GM20000 (cell line): Measurements from ENCODE around the gene IFNG.
"Not testable (repeated sequence)": the region's sequence is repeated elsewhere in the genome, so short reads cannot be mapped to it uniquely, and the experiment has no call there.

Experiments used
- DNase-seq: peaks from one replicate; pipeline ENCODE4 v3.0.0; 2012; ENCODE audit warnings: low spot score
- TF ChIP-seq, protein P1 (sequence below): IDR thresholded peaks from 2 replicates; pipeline ENCODE4 v1.5.1; 2012; ENCODE audit warnings: mild to moderate bottlenecking, control low read depth; ENCODE audit errors: extremely low read depth, missing control alignments

The IFNG gene

DNA sequence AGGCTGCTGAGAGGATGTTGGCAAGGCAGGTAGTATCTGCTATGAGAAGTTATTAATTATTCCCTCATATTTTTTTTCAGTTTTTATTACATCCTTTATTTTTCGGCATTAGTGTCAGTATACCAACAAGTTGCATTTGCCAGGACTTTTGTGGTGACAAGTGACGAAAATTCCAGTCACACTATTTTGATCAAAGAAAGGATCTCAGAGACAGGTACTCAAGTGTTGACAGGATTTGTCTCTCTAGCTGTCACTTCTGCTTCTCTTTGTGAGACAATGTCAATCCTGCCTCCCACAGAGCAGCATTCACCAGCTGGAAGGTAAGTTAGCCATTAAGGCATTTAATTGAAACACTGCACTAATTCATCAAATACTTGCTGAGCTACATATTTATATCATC, 18.0 kb upstream of the IFNG start:
- DNase-seq, result no peak
- TF ChIP-seq, protein P1, sequence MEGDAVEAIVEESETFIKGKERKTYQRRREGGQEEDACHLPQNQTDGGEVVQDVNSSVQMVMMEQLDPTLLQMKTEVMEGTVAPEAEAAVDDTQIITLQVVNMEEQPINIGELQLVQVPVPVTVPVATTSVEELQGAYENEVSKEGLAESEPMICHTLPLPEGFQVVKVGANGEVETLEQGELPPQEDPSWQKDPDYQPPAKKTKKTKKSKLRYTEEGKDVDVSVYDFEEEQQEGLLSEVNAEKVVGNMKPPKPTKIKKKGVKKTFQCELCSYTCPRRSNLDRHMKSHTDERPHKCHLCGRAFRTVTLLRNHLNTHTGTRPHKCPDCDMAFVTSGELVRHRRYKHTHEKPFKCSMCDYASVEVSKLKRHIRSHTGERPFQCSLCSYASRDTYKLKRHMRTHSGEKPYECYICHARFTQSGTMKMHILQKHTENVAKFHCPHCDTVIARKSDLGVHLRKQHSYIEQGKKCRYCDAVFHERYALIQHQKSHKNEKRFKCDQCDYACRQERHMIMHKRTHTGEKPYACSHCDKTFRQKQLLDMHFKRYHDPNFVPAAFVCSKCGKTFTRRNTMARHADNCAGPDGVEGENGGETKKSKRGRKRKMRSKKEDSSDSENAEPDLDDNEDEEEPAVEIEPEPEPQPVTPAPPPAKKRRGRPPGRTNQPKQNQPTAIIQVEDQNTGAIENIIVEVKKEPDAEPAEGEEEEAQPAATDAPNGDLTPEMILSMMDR, result no peak

DNA sequence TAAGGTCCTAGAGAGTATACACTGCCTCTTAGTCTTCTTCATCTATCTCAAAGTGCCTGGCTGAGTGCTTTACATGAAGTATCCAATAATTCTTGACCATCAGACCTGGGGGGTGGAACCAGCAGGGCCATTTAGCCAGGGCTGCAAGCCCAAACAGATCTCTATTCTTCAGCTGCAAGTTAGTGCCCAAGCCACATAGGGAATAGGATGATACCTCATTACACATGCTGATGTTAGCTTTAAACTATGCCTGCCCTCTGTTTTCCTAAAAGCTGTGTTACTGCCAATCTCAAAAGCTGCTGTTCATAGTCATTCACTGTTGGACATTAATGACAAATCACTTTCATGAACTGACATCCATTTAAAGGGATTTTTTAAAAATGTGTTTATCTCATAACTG, 16.7 kb upstream of the IFNG start:
- DNase-seq, result no peak

DNA sequence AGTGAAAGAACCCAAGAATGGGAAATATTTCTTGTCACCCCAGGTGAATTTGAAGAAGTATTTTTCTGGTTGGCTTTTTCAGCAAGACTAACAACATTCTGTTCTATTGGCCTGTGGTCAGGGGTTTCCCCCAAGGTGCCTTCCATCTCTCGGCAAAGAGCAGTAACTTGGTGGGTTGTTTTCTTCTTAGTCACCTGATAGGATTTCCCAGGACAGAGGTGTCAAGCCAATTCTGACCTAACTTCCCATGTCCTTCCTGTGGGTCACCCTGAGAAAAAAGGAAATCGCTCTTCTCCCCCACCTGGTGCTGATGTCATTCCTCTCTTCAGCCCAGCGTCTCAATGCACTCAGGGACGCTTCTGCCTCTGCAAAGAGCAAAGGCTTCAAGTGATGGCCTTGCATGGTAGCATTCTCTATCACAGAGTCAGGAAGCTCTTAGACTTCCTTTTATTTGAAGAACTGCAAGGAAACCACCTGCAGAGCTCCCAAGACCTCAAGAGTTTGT, 16.1 kb upstream of the IFNG start:
- DNase-seq, result peak; percentile 59

More for the DNA sequence above, 16.7 kb upstream of the IFNG start:
- TF ChIP-seq, protein P1, result no peak

DNA sequence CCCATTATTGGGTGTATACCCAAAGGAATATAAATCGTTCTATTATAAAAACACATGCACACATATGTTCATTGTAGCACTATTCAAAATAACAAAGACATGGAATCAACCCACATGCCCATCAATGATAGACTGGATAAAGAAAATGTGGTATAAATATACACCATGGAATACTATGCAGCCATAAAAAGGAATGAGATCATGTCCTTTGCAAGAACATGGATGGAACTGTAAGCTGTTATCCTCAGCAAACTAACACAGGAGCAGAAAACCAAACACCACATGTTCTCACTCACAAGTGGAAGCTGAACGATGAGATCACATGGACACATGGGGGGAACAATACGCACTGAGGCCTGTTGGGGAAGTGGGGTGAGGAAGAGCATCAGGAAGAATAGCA, 15.2 kb upstream of the IFNG start:
- not testable (repeated sequence) for DNase-seq

More for the DNA sequence above, 16.1 kb upstream of the IFNG start:
- TF ChIP-seq, protein P1, result no peak

DNA sequence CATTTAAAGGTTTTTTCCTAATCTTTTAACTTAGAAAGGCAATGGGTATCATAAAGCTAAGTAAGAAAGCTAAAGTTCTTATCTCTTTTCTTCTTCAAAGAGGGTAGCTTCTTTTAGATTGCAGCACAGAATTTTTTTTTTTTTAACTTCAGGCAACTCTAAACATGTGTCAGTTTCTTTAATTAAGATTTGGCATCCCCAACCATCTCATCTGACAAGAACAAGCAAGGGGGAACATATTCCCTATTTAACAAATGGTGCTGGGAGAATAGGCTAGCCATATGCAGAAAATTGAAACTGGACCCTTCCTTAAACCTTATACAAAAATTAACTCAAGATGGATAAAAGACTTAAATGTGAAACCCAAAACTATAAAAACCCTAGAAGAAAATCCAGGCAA, 14.3 kb upstream of the IFNG start:
- DNase-seq, result no peak
- TF ChIP-seq, protein P1, result no peak

DNA sequence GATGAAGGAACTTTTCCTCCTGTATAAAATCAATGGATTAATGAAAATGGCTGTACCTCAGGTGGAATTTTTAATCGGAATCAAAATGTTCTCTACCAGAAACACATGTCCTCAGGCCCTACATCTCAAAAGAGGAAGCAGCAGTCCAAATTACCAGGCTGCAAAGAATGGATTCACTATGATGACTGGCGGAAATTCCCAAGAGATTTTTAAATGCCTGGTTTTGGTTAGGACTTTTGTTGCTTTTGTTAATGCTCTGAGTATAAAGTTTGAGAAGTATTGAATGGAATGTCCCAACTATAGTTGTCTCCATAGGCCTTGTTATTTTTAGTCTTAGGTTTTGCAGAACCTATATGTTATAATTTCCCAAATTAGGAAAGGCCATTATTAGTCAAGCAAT, 11.2 kb upstream of the IFNG start:
- TF ChIP-seq, protein P1, result no peak

DNA sequence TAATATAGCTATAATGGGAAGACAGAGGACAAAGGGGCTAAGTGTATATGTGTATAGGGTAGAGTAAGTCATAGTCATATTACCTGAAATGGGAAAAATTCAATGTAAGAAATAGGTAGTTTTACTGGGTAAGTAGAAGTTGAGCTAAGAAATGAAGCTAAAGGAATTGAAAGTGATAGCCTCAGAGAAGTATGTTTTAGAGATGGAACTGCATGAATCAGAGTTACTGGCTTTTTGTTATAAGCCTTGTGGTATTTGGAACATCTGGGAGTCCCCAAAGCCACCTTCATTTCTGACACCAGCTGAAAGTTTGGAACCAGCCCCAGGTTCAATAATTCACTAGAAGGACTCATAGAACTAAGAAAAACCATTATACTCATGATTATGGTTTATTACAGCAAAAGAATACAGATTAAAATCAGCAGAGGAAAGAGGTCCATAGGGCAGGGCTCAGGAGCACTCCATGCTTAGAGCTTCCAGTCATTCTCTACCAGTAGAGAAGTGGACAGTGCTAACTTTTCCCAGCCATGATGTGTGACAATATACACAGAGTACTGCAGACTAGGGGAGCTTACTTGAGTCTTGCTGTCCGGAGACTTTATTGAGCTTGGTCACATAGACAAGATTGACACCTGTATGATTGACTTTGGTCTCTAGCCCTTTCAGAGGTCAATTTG, 9.8 kb upstream of the IFNG start:
- no peak for DNase-seq
- TF ChIP-seq, protein P1, result no peak

More for the DNA sequence above, 11.2 kb upstream of the IFNG start:
- DNase-seq, result no peak

DNA sequence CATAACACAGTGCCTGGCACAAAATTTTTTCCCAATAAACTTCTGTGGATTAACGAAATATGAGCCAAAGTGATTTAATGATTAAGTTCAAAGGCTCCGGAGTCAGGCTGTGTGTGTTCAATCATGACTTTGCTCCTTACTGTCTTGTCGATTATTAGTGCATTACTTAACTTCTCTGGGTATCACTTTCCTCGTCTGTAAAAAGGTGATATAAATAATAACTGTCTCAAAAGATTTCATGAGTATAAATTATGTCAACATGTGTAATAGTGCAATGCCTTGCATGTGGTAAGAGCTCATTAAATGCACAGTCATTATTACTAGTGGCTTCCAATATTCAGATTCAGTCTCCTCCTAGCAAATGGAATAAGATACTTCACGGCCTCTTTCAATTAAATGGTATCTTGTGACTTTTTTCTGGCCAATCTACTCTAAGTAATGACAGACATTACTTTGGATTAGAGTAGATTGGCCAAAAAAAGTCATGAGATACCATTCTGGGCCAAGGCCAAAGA, 6.8 kb upstream of the IFNG start:
- TF ChIP-seq, protein P1, result no peak

More for the DNA sequence above, 6.8 kb upstream of the IFNG start:
- no peak for DNase-seq
